ENCODE data around the gene NXPH4.
A peak's percentile ranks its signal among the peaks of the same experiment; 100 is the strongest.

NXPH4 gene

GRCh38 chr12:57170927-57171326 lies 45.7 kb upstream of the NXPH4 start:
- no peak overlapping the region for H3K4me3 ChIP-seq (ENCODE audit: low read length)
- no peak for TF ChIP-seq CTCF (conservative IDR thresholded peaks at IDR 0.05; ENCODE audit: low read depth, low read length)
- no peak for DNase-seq (ENCODE audit: low read depth)

DNA sequence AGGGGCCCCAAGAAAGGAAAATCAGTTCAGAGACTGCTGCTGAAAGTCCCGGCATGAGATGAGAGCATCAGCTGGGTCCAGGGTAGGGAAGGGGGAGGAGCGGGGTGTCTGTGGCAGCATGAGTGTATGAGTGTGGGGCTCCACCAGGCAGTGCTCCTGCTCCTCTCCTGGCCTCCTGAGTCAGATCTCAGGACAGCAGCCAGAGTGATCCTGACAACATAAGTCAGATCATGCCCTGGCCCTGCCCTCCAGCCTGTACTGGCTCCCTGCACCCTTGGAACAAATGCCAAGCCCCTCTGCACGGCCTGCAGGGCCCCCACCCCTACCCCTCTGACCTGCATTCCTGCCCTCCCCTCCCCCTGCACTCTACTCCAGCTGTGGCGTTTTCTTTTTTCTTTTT lies 44.9 kb upstream of the NXPH4 start:
- H3K4me3 ChIP-seq (ENCODE audit: low read length): no peak overlapping the region
- TF ChIP-seq CTCF (conservative IDR thresholded peaks at IDR 0.05; ENCODE audit: low read depth, low read length): no peak
- no peak for DNase-seq (ENCODE audit: low read depth)

- TF ChIP-seq CTCF (conservative IDR thresholded peaks at IDR 0.05; ENCODE audit: low read depth, low read length): peak; percentile 68
- H3K4me3 ChIP-seq (ENCODE audit: low read length): no peak overlapping the region
- DNase-seq (ENCODE audit: low read depth): no peak
Observed at GRCh38 chr12:57173089-57173488, 43.5 kb upstream of the NXPH4 start.

DNA sequence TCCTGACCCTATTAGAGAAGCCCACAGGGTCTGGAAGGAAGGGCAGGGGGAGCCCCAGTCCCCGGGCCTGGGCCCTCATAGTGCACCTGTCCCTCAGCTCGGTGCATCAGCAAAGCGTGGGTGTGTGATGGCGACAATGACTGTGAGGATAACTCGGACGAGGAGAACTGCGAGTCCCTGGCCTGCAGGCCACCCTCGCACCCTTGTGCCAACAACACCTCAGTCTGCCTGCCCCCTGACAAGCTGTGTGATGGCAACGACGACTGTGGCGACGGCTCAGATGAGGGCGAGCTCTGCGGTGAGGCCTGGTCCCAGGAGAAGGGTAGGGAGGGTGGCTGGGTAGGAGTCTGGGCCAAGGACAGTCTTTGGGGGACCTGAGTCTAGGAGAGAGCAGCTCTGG lies 42.9 kb upstream of the NXPH4 start:
- TF ChIP-seq CTCF (conservative IDR thresholded peaks at IDR 0.05; ENCODE audit: low read depth, low read length): no peak
- DNase-seq (ENCODE audit: low read depth): no peak
- H3K4me3 ChIP-seq (ENCODE audit: low read length): no peak overlapping the region

- peak; percentile 86 for TF ChIP-seq CTCF (conservative IDR thresholded peaks at IDR 0.05; ENCODE audit: low read depth, low read length)
- DNase-seq (ENCODE audit: low read depth): no peak
- no peak overlapping the region for H3K4me3 ChIP-seq (ENCODE audit: low read length)
Observed at GRCh38 chr12:57175428-57176138, 41.0 kb upstream of the NXPH4 start.

DNA sequence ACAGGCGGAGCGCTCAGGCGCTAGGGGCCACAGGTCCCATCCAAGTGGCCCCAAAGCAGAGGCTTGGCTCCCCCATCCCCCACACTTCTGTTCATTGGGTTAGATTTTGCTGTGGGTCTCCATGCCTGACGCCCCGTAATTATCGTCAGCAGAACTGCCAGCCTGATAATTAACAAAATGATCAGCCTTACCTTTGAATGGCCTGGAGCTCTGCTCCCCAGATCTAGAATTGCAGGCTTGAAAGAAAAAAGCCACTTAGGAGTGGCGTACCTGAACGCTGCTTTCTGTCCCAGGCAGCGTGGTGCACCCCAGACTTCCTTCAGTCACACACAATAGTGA lies 40.5 kb upstream of the NXPH4 start:
- DNase-seq (ENCODE audit: low read depth): no peak
- TF ChIP-seq CTCF (conservative IDR thresholded peaks at IDR 0.05; ENCODE audit: low read depth, low read length): no peak
- no peak overlapping the region for H3K4me3 ChIP-seq (ENCODE audit: low read length)

GRCh38 chr12:57176846-57177245 lies 39.7 kb upstream of the NXPH4 start:
- no peak for TF ChIP-seq CTCF (conservative IDR thresholded peaks at IDR 0.05; ENCODE audit: low read depth, low read length)
- no peak overlapping the region for H3K4me3 ChIP-seq (ENCODE audit: low read length)
- DNase-seq (ENCODE audit: low read depth): no peak
